ENCODE measurements around the gene FOXO3. TPM values are rescaled to one million over a fixed set of nuclear protein-coding genes. Genes with fewer than 3 reads are reported as not detected.
A peak's percentile ranks its signal among the peaks of the same experiment; 100 is the strongest.

The FOXO3 gene
- total and polyA plus RNA-seq, 4 donors = 11.0 to 89.6 (median 44.1) TPM

GRCh38 chr6:108576709-108577108 is 16.0 kb downstream of the FOXO3 start:
- no peaks in the 10 kb centered on the region for H3K9me3 ChIP-seq (ENCODE audit: control insufficient read depth, low read length)
- ATAC-seq (ENCODE audit: low FRiP score) = no peak
- peaks cover 15 to 32% of the 10 kb centered on the region in 2 donors for H3K4me1 ChIP-seq (ENCODE audit: control insufficient read depth in 1 of 2, insufficient read depth in 2 of 2, low read length in 2 of 2)
- H3K4me3 ChIP-seq (ENCODE audit: low read length in 2 of 2) = no peak overlapping the region
- WGBS, 2 donors = 23 to 26% methylated on average over 1 of the region's 1 CpG
- intact Hi-C loops (cut with DNase I) = no loop called here
- no peak overlapping the region for H3K27ac ChIP-seq (ENCODE audit: low read depth in 1 of 2, low read length in 2 of 2)
- DNase-seq = no peak
- H3K27me3 ChIP-seq (ENCODE audit: control insufficient read depth in 1 of 2, insufficient read depth in 2 of 2, low read length in 1 of 2) = no peaks in the 10 kb centered on the region
- peaks cover 0 to 3% of the 10 kb centered on the region in 2 donors for H3K36me3 ChIP-seq (ENCODE audit: control insufficient read depth in 1 of 2, insufficient read depth in 2 of 2, low read length in 1 of 2)

- whole genome bisulfite sequencing, 2 donors = 94 to 97% methylated on average over 4 of the region's 4 CpGs
- DNase-seq = no peak
- Histone ChIP-seq H3K36me3 (ENCODE audit: control insufficient read depth in 1 of 2, insufficient read depth in 2 of 2, low read length in 1 of 2) (peaks cover 0 to 3% of the 10 kb centered on the region in 2 donors), H3K4me1 (ENCODE audit: control insufficient read depth in 1 of 2, insufficient read depth in 2 of 2, low read length in 2 of 2) (peaks cover 18 to 28% of the 10 kb centered on the region in 2 donors), H3K27me3 (ENCODE audit: control insufficient read depth in 1 of 2, insufficient read depth in 2 of 2, low read length in 1 of 2) (no peaks in the 10 kb centered on the region), H3K4me3 (ENCODE audit: low read length in 2 of 2) (no peak overlapping the region), H3K27ac (ENCODE audit: low read depth in 1 of 2, low read length in 2 of 2) (peak overlapping the region in 1 of 2 donors; percentile 28), H3K9me3 (ENCODE audit: control insufficient read depth, low read length) (no peaks in the 10 kb centered on the region)
- intact Hi-C loops (cut with DNase I) = no loop called here
- no peak for ATAC-seq (ENCODE audit: low FRiP score)
These were observed 17.4 kb downstream of the FOXO3 start for GRCh38 chr6:108578166-108578565.

GRCh38 chr6:108578595-108579327 is 18.0 kb downstream of the FOXO3 start:
- Histone ChIP-seq H3K36me3 (ENCODE audit: control insufficient read depth in 1 of 2, insufficient read depth in 2 of 2, low read length in 1 of 2) (peaks cover 0 to 3% of the 10 kb centered on the region in 2 donors), H3K27ac (ENCODE audit: low read depth in 1 of 2, low read length in 2 of 2) (peak overlapping the region; percentile 28 to 56), H3K4me3 (ENCODE audit: low read length in 2 of 2) (no peak overlapping the region), H3K9me3 (ENCODE audit: control insufficient read depth, low read length) (no peaks in the 10 kb centered on the region), H3K4me1 (ENCODE audit: control insufficient read depth in 1 of 2, insufficient read depth in 2 of 2, low read length in 2 of 2) (peaks cover 16 to 33% of the 10 kb centered on the region in 2 donors), H3K27me3 (ENCODE audit: control insufficient read depth in 1 of 2, insufficient read depth in 2 of 2, low read length in 1 of 2) (no peaks in the 10 kb centered on the region)
- DNase-seq (no peak), ATAC-seq (ENCODE audit: low FRiP score) (no peak)
- intact Hi-C loops (cut with DNase I) = no loop called here
- 77 to 81% methylated on average over 9 of the region's 9 CpGs for WGBS, 2 donors

- H3K36me3 ChIP-seq (ENCODE audit: control insufficient read depth in 1 of 2, insufficient read depth in 2 of 2, low read length in 1 of 2) = peaks cover 0 to 3% of the 10 kb centered on the region in 2 donors
- H3K4me3 ChIP-seq (ENCODE audit: low read length in 2 of 2) = no peak overlapping the region
- ATAC-seq (ENCODE audit: low FRiP score) (no peak), DNase-seq (no peak)
- WGBS, 2 donors = 91% methylated on average over 2 of the region's 2 CpGs
- peak overlapping the region in 1 of 2 donors; percentile 56 for H3K27ac ChIP-seq (ENCODE audit: low read depth in 1 of 2, low read length in 2 of 2)
- no peaks in the 10 kb centered on the region for H3K27me3 ChIP-seq (ENCODE audit: control insufficient read depth in 1 of 2, insufficient read depth in 2 of 2, low read length in 1 of 2)
- H3K4me1 ChIP-seq (ENCODE audit: control insufficient read depth in 1 of 2, insufficient read depth in 2 of 2, low read length in 2 of 2) = peaks cover 16 to 39% of the 10 kb centered on the region in 2 donors
- no peaks in the 10 kb centered on the region for H3K9me3 ChIP-seq (ENCODE audit: control insufficient read depth, low read length)
- intact Hi-C loops (cut with DNase I) = no loop called here
These were observed 18.6 kb downstream of the FOXO3 start for GRCh38 chr6:108579328-108579721.

- Histone ChIP-seq H3K4me3 (ENCODE audit: low read length in 2 of 2) (no peak overlapping the region), H3K4me1 (ENCODE audit: control insufficient read depth in 1 of 2, insufficient read depth in 2 of 2, low read length in 2 of 2) (peaks cover 16 to 45% of the 10 kb centered on the region in 2 donors), H3K27me3 (ENCODE audit: control insufficient read depth in 1 of 2, insufficient read depth in 2 of 2, low read length in 1 of 2) (no peaks in the 10 kb centered on the region), H3K27ac (ENCODE audit: low read depth in 1 of 2, low read length in 2 of 2) (peak overlapping the region; percentile 67 to 79), H3K9me3 (ENCODE audit: control insufficient read depth, low read length) (no peaks in the 10 kb centered on the region), H3K36me3 (ENCODE audit: control insufficient read depth in 1 of 2, insufficient read depth in 2 of 2, low read length in 1 of 2) (peaks cover 0 to 3% of the 10 kb centered on the region in 2 donors)
- DNase-seq (no peak), ATAC-seq (ENCODE audit: low FRiP score) (no peak)
- 96% methylated on average over 2 of the region's 2 CpGs for WGBS, 2 donors
- intact Hi-C loops (cut with DNase I) = loop anchor here (5.0 kb wide), 2 partner anchors 37 to 72 kb away; no protein-coding TSS in a partner anchor
These were observed 19.9 kb downstream of the FOXO3 start for GRCh38 chr6:108580646-108581045.

- intact Hi-C loops (cut with DNase I) = loop anchor here (5.0 kb wide), 2 partner anchors 36 to 71 kb away; no protein-coding TSS in a partner anchor
- H3K36me3 ChIP-seq (ENCODE audit: control insufficient read depth in 1 of 2, insufficient read depth in 2 of 2, low read length in 1 of 2) = peaks cover 0 to 3% of the 10 kb centered on the region in 2 donors
- WGBS, 2 donors = 12 to 15% methylated on average over 3 of the region's 3 CpGs
- DNase-seq (no peak), ATAC-seq (ENCODE audit: low FRiP score) (peak; percentile 72)
- H3K4me3 ChIP-seq (ENCODE audit: low read length in 2 of 2) = peak overlapping the region in 1 of 2 donors; percentile 14
- peak overlapping the region; percentile 67 to 79 for H3K27ac ChIP-seq (ENCODE audit: low read depth in 1 of 2, low read length in 2 of 2)
- H3K27me3 ChIP-seq (ENCODE audit: control insufficient read depth in 1 of 2, insufficient read depth in 2 of 2, low read length in 1 of 2) = no peaks in the 10 kb centered on the region
- H3K4me1 ChIP-seq (ENCODE audit: control insufficient read depth in 1 of 2, insufficient read depth in 2 of 2, low read length in 2 of 2) = peaks cover 17 to 48% of the 10 kb centered on the region in 2 donors
- H3K9me3 ChIP-seq (ENCODE audit: control insufficient read depth, low read length) = no peaks in the 10 kb centered on the region
These were observed 20.7 kb downstream of the FOXO3 start for GRCh38 chr6:108581237-108581931.

GRCh38 chr6:108581932-108582475 is 21.3 kb downstream of the FOXO3 start:
- H3K9me3 ChIP-seq (ENCODE audit: control insufficient read depth, low read length) = no peaks in the 10 kb centered on the region
- no peak for ATAC-seq (ENCODE audit: low FRiP score)
- DNase-seq = no peak

GRCh38 chr6:108582618-108583017 is 21.9 kb downstream of the FOXO3 start:
- Histone ChIP-seq H3K4me1 (ENCODE audit: control insufficient read depth in 1 of 2, insufficient read depth in 2 of 2, low read length in 2 of 2) (peaks cover 21 to 56% of the 10 kb centered on the region in 2 donors), H3K27me3 (ENCODE audit: control insufficient read depth in 1 of 2, insufficient read depth in 2 of 2, low read length in 1 of 2) (no peaks in the 10 kb centered on the region), H3K9me3 (ENCODE audit: control insufficient read depth, low read length) (no peaks in the 10 kb centered on the region), H3K4me3 (ENCODE audit: low read length in 2 of 2) (no peak overlapping the region), H3K36me3 (ENCODE audit: control insufficient read depth in 1 of 2, insufficient read depth in 2 of 2, low read length in 1 of 2) (peaks cover 0 to 3% of the 10 kb centered on the region in 2 donors), H3K27ac (ENCODE audit: low read depth in 1 of 2, low read length in 2 of 2) (peak overlapping the region; percentile 51 to 61)
- intact Hi-C loops (cut with DNase I) = loop anchor here (5.0 kb wide), 2 partner anchors 35 to 70 kb away; no protein-coding TSS in a partner anchor
- DNase-seq (no peak), ATAC-seq (ENCODE audit: low FRiP score) (no peak)
- WGBS, 2 donors = 58% methylated on average over 3 of the region's 3 CpGs

More at GRCh38 chr6:108581932-108582475, 21.3 kb downstream of the FOXO3 start:
- Histone ChIP-seq H3K27me3 (ENCODE audit: control insufficient read depth in 1 of 2, insufficient read depth in 2 of 2, low read length in 1 of 2) (no peaks in the 10 kb centered on the region), H3K4me3 (ENCODE audit: low read length in 2 of 2) (no peak overlapping the region), H3K4me1 (ENCODE audit: control insufficient read depth in 1 of 2, insufficient read depth in 2 of 2, low read length in 2 of 2) (peaks cover 21 to 51% of the 10 kb centered on the region in 2 donors), H3K36me3 (ENCODE audit: control insufficient read depth in 1 of 2, insufficient read depth in 2 of 2, low read length in 1 of 2) (peaks cover 0 to 3% of the 10 kb centered on the region in 2 donors), H3K27ac (ENCODE audit: low read depth in 1 of 2, low read length in 2 of 2) (peak overlapping the region; percentile 11 to 73)
- 0 to 1% methylated on average over 1 of the region's 1 CpG for WGBS, 2 donors
- intact Hi-C loops (cut with DNase I) = loop anchor here (5.0 kb wide), 2 partner anchors 35 to 70 kb away; no protein-coding TSS in a partner anchor
